Iris pigment epithelial cell (primary cell): Measurements from ENCODE around the gene BANK1.
"Not testable (repeated sequence)": the region's sequence is repeated elsewhere in the genome, so short reads cannot be mapped to it uniquely, and the experiment has no call there.

ENCODE experiments used
- DNase-seq: peaks from one replicate; pipeline ENCODE4 v3.0.0-alpha.2; 2011; ENCODE audit warnings: low read depth

BANK1 gene

GRCh38 chr4:101888472-101888871 is 97.9 kb downstream of the BANK1 start:
- no peak for DNase-seq

- not testable (repeated sequence) for DNase-seq
These were observed 115.0 kb downstream of the BANK1 start for GRCh38 chr4:101905527-101905926.

GRCh38 chr4:101910786-101911373 is 120.3 kb downstream of the BANK1 start:
- DNase-seq = no peak

GRCh38 chr4:101911616-101912015 is 121.1 kb downstream of the BANK1 start:
- no peak for DNase-seq

- no peak for DNase-seq
These were observed 124.2 kb downstream of the BANK1 start for GRCh38 chr4:101914761-101915160.

- no peak for DNase-seq
These were observed 128.9 kb downstream of the BANK1 start for GRCh38 chr4:101919373-101919977.

- no peak for DNase-seq
These were observed 130.8 kb downstream of the BANK1 start for GRCh38 chr4:101921370-101921769.

GRCh38 chr4:101931619-101932018 is 141.1 kb downstream of the BANK1 start:
- no peak for DNase-seq

GRCh38 chr4:101933855-101934254 is 143.3 kb downstream of the BANK1 start:
- no peak for DNase-seq

GRCh38 chr4:101938836-101939235 is 148.3 kb downstream of the BANK1 start:
- DNase-seq = no peak

- no peak for DNase-seq
These were observed 151.4 kb downstream of the BANK1 start for GRCh38 chr4:101941816-101942358.

GRCh38 chr4:101942891-101943290 is 152.4 kb downstream of the BANK1 start:
- no peak for DNase-seq

- peak; percentile 75 for DNase-seq
These were observed 154.1 kb downstream of the BANK1 start for GRCh38 chr4:101944649-101945048.

GRCh38 chr4:101948055-101948454 is 157.5 kb downstream of the BANK1 start:
- no peak for DNase-seq

GRCh38 chr4:101948951-101949350 is 158.4 kb downstream of the BANK1 start:
- no peak for DNase-seq

GRCh38 chr4:101950258-101950979 is 159.9 kb downstream of the BANK1 start:
- DNase-seq = no peak

- DNase-seq = no peak
These were observed 162.5 kb downstream of the BANK1 start for GRCh38 chr4:101952985-101953384.

GRCh38 chr4:101953949-101954348 is 163.4 kb downstream of the BANK1 start:
- peak; percentile 67 for DNase-seq

GRCh38 chr4:101954351-101954750 is 163.8 kb downstream of the BANK1 start:
- no peak for DNase-seq

- DNase-seq = no peak
These were observed 164.6 kb downstream of the BANK1 start for GRCh38 chr4:101954975-101955678.

- no peak for DNase-seq
These were observed 165.7 kb downstream of the BANK1 start for GRCh38 chr4:101956068-101956825.

- no peak for DNase-seq
These were observed 168.0 kb downstream of the BANK1 start for GRCh38 chr4:101958547-101958946.
